ENCODE data around the gene USB1.

Gene USB1

GRCh38 chr16:58042886-58043515, 41.8 kb downstream of the USB1 start:
- Histone ChIP-seq H3K9me3 (ENCODE audit: control insufficient read depth in 2 of 2, low read length in 2 of 2) (no peaks in the 10 kb centered on the region), H3K27ac (ENCODE audit: low read length) (no peak overlapping the region), H3K36me3 (ENCODE audit: control insufficient read depth in 2 of 2, insufficient read depth in 2 of 2, low read length in 2 of 2) (peaks cover 12 to 25% of the 10 kb centered on the region in 2 donors), H3K4me3 (ENCODE audit: low read length in 2 of 2) (no peak overlapping the region), H3K9ac (ENCODE audit: low read length in 2 of 2) (no peak overlapping the region), H3K4me1 (ENCODE audit: control insufficient read depth, insufficient read depth, low read length) (peaks cover 4% of the 10 kb centered on the region), H3K27me3 (ENCODE audit: control insufficient read depth in 1 of 2, insufficient read depth in 2 of 2, low read length in 2 of 2) (no peaks in the 10 kb centered on the region)

DNA sequence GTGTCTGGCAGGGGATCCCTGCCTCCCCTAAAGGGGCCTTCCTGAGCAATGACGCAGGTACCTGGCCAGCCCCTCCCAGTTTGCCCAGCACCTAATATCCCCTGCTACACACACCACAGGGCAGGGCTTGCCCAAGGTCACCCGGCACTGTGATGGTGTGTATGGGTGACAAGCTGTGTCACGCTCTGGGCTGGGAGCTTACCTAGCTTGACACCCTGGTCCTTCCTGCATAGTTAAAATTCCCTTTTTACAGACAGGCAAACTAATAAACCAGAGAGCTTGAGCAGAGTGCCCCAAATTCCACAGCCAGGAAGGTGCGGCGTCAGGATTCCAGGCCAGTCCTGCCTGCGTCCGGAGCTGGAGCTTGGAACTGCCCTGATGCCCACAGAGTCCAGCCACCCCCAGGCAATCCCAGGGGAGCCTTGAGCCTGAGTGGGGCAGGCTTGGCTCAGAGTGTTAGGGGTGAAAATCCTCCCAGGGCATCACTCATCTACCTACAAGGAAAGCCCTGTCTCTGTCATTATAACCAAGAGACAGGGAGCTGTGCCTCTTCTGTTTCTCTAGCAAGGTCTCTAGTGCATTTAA, 42.5 kb downstream of the USB1 start:
- H3K27ac ChIP-seq (ENCODE audit: low read length), result no peak overlapping the region
- H3K9ac ChIP-seq (ENCODE audit: low read length in 2 of 2), result no peak overlapping the region
- H3K36me3 ChIP-seq (ENCODE audit: control insufficient read depth in 2 of 2, insufficient read depth in 2 of 2, low read length in 2 of 2), result peaks cover 12 to 22% of the 10 kb centered on the region in 2 donors
- H3K4me3 ChIP-seq (ENCODE audit: low read length in 2 of 2), result no peak overlapping the region
- no peaks in the 10 kb centered on the region for H3K27me3 ChIP-seq (ENCODE audit: control insufficient read depth in 1 of 2, insufficient read depth in 2 of 2, low read length in 2 of 2)
- H3K9me3 ChIP-seq (ENCODE audit: control insufficient read depth in 2 of 2, low read length in 2 of 2), result no peaks in the 10 kb centered on the region
- H3K4me1 ChIP-seq (ENCODE audit: control insufficient read depth, insufficient read depth, low read length), result peaks cover 4% of the 10 kb centered on the region

DNA sequence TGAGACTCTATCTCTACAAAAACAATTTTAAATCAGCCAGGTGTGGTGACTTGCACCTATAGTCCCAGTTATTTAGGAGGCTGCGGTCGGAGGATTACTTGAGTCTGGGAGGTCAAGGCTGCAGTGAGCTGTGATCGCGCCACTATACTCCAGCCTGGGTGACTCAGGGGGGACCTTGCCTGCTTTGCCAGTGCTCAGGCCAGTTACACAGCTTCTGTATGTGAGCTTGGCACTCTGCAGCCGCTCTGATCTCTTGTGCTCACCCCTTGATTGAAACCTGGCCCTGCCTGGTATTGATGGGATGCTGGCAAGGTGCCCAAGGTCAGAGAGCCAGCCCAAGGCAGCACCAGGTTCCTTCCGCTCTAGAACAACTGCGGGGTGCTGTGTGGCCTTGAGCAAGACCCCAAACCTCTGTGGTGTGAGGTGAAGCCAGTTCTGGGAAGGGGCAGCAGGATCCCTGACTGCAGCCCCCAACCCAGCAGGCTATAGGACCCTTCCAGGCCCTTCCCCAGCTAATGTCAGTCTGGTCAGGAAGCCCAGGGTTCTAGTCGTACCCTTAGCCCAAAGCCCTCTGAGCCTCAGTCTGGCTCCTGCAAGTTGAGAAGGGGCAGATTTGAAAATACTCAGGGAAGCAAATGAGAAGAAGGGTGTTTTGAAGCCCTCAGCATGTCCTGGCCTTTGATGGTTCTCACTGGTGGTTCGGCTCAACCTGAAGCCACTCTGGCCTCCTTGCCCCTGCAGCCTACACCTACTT, 43.2 kb downstream of the USB1 start:
- Histone ChIP-seq H3K36me3 (ENCODE audit: control insufficient read depth in 2 of 2, insufficient read depth in 2 of 2, low read length in 2 of 2) (peaks cover 9 to 19% of the 10 kb centered on the region in 2 donors), H3K27me3 (ENCODE audit: control insufficient read depth in 1 of 2, insufficient read depth in 2 of 2, low read length in 2 of 2) (no peaks in the 10 kb centered on the region), H3K9ac (ENCODE audit: low read length in 2 of 2) (no peak overlapping the region), H3K4me3 (ENCODE audit: low read length in 2 of 2) (no peak overlapping the region), H3K27ac (ENCODE audit: low read length) (no peak overlapping the region), H3K9me3 (ENCODE audit: control insufficient read depth in 2 of 2, low read length in 2 of 2) (no peaks in the 10 kb centered on the region), H3K4me1 (ENCODE audit: control insufficient read depth, insufficient read depth, low read length) (peaks cover 4% of the 10 kb centered on the region)

GRCh38 chr16:58045096-58045495, 43.9 kb downstream of the USB1 start:
- Histone ChIP-seq H3K27ac (ENCODE audit: low read length) (no peak overlapping the region), H3K27me3 (ENCODE audit: control insufficient read depth in 1 of 2, insufficient read depth in 2 of 2, low read length in 2 of 2) (no peaks in the 10 kb centered on the region), H3K4me1 (ENCODE audit: control insufficient read depth, insufficient read depth, low read length) (peaks cover 4% of the 10 kb centered on the region), H3K9me3 (ENCODE audit: control insufficient read depth in 2 of 2, low read length in 2 of 2) (no peaks in the 10 kb centered on the region), H3K4me3 (ENCODE audit: low read length in 2 of 2) (no peak overlapping the region), H3K9ac (ENCODE audit: low read length in 2 of 2) (no peak overlapping the region), H3K36me3 (ENCODE audit: control insufficient read depth in 2 of 2, insufficient read depth in 2 of 2, low read length in 2 of 2) (peaks cover 8 to 15% of the 10 kb centered on the region in 2 donors)

GRCh38 chr16:58046054-58046881, 45.1 kb downstream of the USB1 start:
- Histone ChIP-seq H3K4me3 (ENCODE audit: low read length in 2 of 2) (no peak overlapping the region), H3K27me3 (ENCODE audit: control insufficient read depth in 1 of 2, insufficient read depth in 2 of 2, low read length in 2 of 2) (no peaks in the 10 kb centered on the region), H3K4me1 (ENCODE audit: control insufficient read depth, insufficient read depth, low read length) (peaks cover 4% of the 10 kb centered on the region), H3K36me3 (ENCODE audit: control insufficient read depth in 2 of 2, insufficient read depth in 2 of 2, low read length in 2 of 2) (peaks cover 5 to 8% of the 10 kb centered on the region in 2 donors), H3K9ac (ENCODE audit: low read length in 2 of 2) (no peak overlapping the region), H3K27ac (ENCODE audit: low read length) (no peak overlapping the region), H3K9me3 (ENCODE audit: control insufficient read depth in 2 of 2, low read length in 2 of 2) (no peaks in the 10 kb centered on the region)

DNA sequence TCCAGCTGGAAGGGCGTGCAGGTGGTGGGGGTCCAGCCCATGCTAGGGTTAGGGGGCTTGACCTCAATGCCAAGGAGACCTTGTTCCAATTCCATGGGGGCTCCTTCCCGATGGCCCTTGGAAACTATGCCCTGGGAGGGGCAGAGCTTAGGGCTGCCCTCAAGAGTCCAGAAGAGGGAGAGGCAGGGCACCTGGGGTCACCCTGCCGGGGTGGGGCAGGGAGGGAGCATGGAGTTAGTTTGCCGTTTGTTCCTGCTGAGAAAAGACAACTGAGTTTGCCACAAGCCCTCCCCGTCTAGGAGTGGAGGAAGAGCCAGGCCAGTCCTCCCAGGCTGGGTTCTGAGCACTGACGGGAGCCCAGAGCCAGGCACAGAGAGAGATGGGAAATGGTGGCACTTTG, 45.7 kb downstream of the USB1 start:
- H3K36me3 ChIP-seq (ENCODE audit: control insufficient read depth in 2 of 2, insufficient read depth in 2 of 2, low read length in 2 of 2), result peaks cover 4 to 8% of the 10 kb centered on the region in 2 donors
- H3K9ac ChIP-seq (ENCODE audit: low read length in 2 of 2), result no peak overlapping the region
- no peaks in the 10 kb centered on the region for H3K9me3 ChIP-seq (ENCODE audit: control insufficient read depth in 2 of 2, low read length in 2 of 2)
- H3K27me3 ChIP-seq (ENCODE audit: control insufficient read depth in 1 of 2, insufficient read depth in 2 of 2, low read length in 2 of 2), result no peaks in the 10 kb centered on the region
- no peak overlapping the region for H3K4me3 ChIP-seq (ENCODE audit: low read length in 2 of 2)
- H3K4me1 ChIP-seq (ENCODE audit: control insufficient read depth, insufficient read depth, low read length), result peaks cover 4% of the 10 kb centered on the region
- H3K27ac ChIP-seq (ENCODE audit: low read length), result no peak overlapping the region

GRCh38 chr16:58047557-58048348, 46.5 kb downstream of the USB1 start:
- no peaks in the 10 kb centered on the region for H3K9me3 ChIP-seq (ENCODE audit: control insufficient read depth in 2 of 2, low read length in 2 of 2)
- H3K36me3 ChIP-seq (ENCODE audit: control insufficient read depth in 2 of 2, insufficient read depth in 2 of 2, low read length in 2 of 2), result peaks cover 4 to 5% of the 10 kb centered on the region in 2 donors
- peaks cover 4% of the 10 kb centered on the region for H3K4me1 ChIP-seq (ENCODE audit: control insufficient read depth, insufficient read depth, low read length)
- H3K27ac ChIP-seq (ENCODE audit: low read length), result no peak overlapping the region
- H3K9ac ChIP-seq (ENCODE audit: low read length in 2 of 2), result no peak overlapping the region
- no peak overlapping the region for H3K4me3 ChIP-seq (ENCODE audit: low read length in 2 of 2)
- no peaks in the 10 kb centered on the region for H3K27me3 ChIP-seq (ENCODE audit: control insufficient read depth in 1 of 2, insufficient read depth in 2 of 2, low read length in 2 of 2)

DNA sequence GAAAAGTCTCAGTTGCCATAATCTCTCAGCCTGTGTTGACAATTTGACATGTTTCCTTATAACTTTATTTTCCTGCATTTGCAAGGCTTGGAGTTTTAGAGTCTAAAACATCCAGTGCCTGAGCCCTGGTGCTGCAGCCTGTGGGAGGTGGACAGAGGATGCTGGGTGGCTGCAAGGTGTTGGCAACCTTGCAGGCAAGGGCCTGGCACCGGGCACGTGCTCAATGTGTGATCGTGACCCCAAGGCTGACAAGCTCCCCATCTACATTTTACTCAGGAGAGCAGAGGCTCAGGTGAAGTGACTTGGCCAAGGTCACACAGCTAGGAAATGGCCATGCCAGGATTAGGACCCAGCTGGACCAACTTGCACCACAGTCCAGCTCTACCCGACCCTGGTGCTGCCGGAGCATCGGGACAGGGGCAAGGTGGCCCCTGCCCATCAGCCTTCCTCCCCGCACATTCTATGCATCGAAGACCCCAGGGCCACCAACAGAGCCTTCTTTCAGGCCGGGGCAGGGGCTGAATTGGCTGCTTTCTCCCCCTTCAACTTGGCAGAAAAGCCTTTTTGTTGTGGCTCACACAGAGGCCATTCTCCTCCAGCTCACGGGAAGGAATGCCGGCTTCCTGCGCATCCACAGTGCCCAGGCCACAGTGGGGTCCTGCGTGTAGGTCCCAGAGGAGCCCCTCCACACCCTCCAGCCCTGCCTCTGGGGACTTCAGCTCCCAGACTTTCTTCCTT, 47.5 kb downstream of the USB1 start:
- Histone ChIP-seq H3K36me3 (ENCODE audit: control insufficient read depth in 2 of 2, insufficient read depth in 2 of 2, low read length in 2 of 2) (peaks cover 0 to 4% of the 10 kb centered on the region in 2 donors), H3K9me3 (ENCODE audit: control insufficient read depth in 2 of 2, low read length in 2 of 2) (no peaks in the 10 kb centered on the region), H3K4me3 (ENCODE audit: low read length in 2 of 2) (no peak overlapping the region), H3K9ac (ENCODE audit: low read length in 2 of 2) (no peak overlapping the region), H3K4me1 (ENCODE audit: control insufficient read depth, insufficient read depth, low read length) (peaks cover 4% of the 10 kb centered on the region), H3K27ac (ENCODE audit: low read length) (no peak overlapping the region), H3K27me3 (ENCODE audit: control insufficient read depth in 1 of 2, insufficient read depth in 2 of 2, low read length in 2 of 2) (no peaks in the 10 kb centered on the region)

- H3K27ac ChIP-seq (ENCODE audit: low read length), result no peak overlapping the region
- no peak overlapping the region for H3K9ac ChIP-seq (ENCODE audit: low read length in 2 of 2)
Observed at GRCh38 chr16:58049232-58050185, 48.3 kb downstream of the USB1 start.

More at GRCh38 chr16:58049232-58050185, 48.3 kb downstream of the USB1 start:
- Histone ChIP-seq H3K9me3 (ENCODE audit: control insufficient read depth in 2 of 2, low read length in 2 of 2) (no peaks in the 10 kb centered on the region), H3K36me3 (ENCODE audit: control insufficient read depth in 2 of 2, insufficient read depth in 2 of 2, low read length in 2 of 2) (no peaks in the 10 kb centered on the region), H3K4me3 (ENCODE audit: low read length in 2 of 2) (no peak overlapping the region), H3K4me1 (ENCODE audit: control insufficient read depth, insufficient read depth, low read length) (peaks cover 4% of the 10 kb centered on the region), H3K27me3 (ENCODE audit: control insufficient read depth in 1 of 2, insufficient read depth in 2 of 2, low read length in 2 of 2) (no peaks in the 10 kb centered on the region)

Data from stomach smooth muscle (tissue), 2 donors.